ENCODE data around the gene CTBP2. TPM values are rescaled to one million over a fixed set of nuclear protein-coding genes. Genes with fewer than 3 reads are reported as not detected.
A peak's percentile ranks its signal among the peaks of the same experiment; 100 is the strongest.

CTBP2 gene
- total RNA-seq, 4 donors from 2014 or later, result 92.4 to 136 (median 125) TPM

GRCh38 chr10:125158275-125158600 lies 2.1 kb downstream of the CTBP2 start:
- Histone ChIP-seq H3K9me3 (no peaks in the 10 kb centered on the region), H3K4me1 (peaks cover 49 to 54% of the 10 kb centered on the region in 2 donors), H3K4me3 (replicated peaks in 1 of 3) (peak overlapping the region in 2 of 3 donors; percentile 32 to 72), H3K27me3 (no peaks in the 10 kb centered on the region), H3K36me3 (no peaks in the 10 kb centered on the region), H3K27ac (peak overlapping the region; percentile 95 to 99 (median 98))
- TF ChIP-seq CTCF (IDR thresholded peaks at IDR 0.05) (no peak), POLR2A (IDR thresholded peaks at IDR 0.05) (no peak)
- WGBS, 2 donors, result 10 to 16% methylated on average over 7 of the region's 7 CpGs
- DNase-seq, result no peak
- intact Hi-C loops (cut with DNase I), result loop anchor here (10.0 kb wide), 1 partner anchor 73 kb away; no protein-coding TSS in a partner anchor

GRCh38 chr10:125157505-125157904 lies 2.9 kb downstream of the CTBP2 start:
- DNase-seq, result no peak
- 14 to 31% methylated on average over 3 of the region's 3 CpGs for WGBS, 2 donors

GRCh38 chr10:125156739-125157480 lies 3.5 kb downstream of the CTBP2 start:
- no peak for TF ChIP-seq CTCF (IDR thresholded peaks at IDR 0.05)
- TF ChIP-seq POLR2A (IDR thresholded peaks at IDR 0.05), result no peak
- Histone ChIP-seq H3K4me1 (peaks cover 60 to 63% of the 10 kb centered on the region in 2 donors), H3K27ac (peak overlapping the region; percentile 95 to 99 (median 98)), H3K9me3 (no peaks in the 10 kb centered on the region), H3K27me3 (no peaks in the 10 kb centered on the region), H3K36me3 (no peaks in the 10 kb centered on the region), H3K4me3 (replicated peaks in 1 of 3) (peak overlapping the region in 2 of 3 donors; percentile 32 to 72)
- intact Hi-C loops (cut with DNase I), result loop anchor here (10.0 kb wide), 1 partner anchor 72 kb away; no protein-coding TSS in a partner anchor
- 29 to 30% methylated on average over 13 of the region's 13 CpGs for WGBS, 2 donors
- no peak for DNase-seq

More at GRCh38 chr10:125157505-125157904, 2.9 kb downstream of the CTBP2 start:
- H3K27me3 ChIP-seq, result no peaks in the 10 kb centered on the region
- peaks cover 54 to 61% of the 10 kb centered on the region in 2 donors for H3K4me1 ChIP-seq
- TF ChIP-seq POLR2A (IDR thresholded peaks at IDR 0.05), result peak in 1 of 2 donors; percentile 52
- TF ChIP-seq CTCF (IDR thresholded peaks at IDR 0.05), result no peak
- peak overlapping the region in 2 of 3 donors; percentile 32 to 72 for H3K4me3 ChIP-seq (replicated peaks in 1 of 3)
- intact Hi-C loops (cut with DNase I), result loop anchor here (10.0 kb wide), 1 partner anchor 73 kb away; no protein-coding TSS in a partner anchor
- H3K27ac ChIP-seq, result peak overlapping the region; percentile 95 to 99 (median 98)
- H3K9me3 ChIP-seq, result no peaks in the 10 kb centered on the region
- H3K36me3 ChIP-seq, result no peaks in the 10 kb centered on the region

GRCh38 chr10:125156196-125156595 lies 4.2 kb downstream of the CTBP2 start:
- Histone ChIP-seq H3K27ac (peak overlapping the region; percentile 95 to 99 (median 98)), H3K4me3 (replicated peaks in 1 of 3) (no peak overlapping the region), H3K36me3 (no peaks in the 10 kb centered on the region), H3K4me1 (peaks cover 66 to 68% of the 10 kb centered on the region in 2 donors), H3K27me3 (no peaks in the 10 kb centered on the region), H3K9me3 (no peaks in the 10 kb centered on the region)
- DNase-seq, result no peak
- TF ChIP-seq POLR2A (IDR thresholded peaks at IDR 0.05), result no peak
- no peak for TF ChIP-seq CTCF (IDR thresholded peaks at IDR 0.05)
- intact Hi-C loops (cut with DNase I), result loop anchor here (10.0 kb wide), 1 partner anchor 71 kb away; no protein-coding TSS in a partner anchor
- 46 to 63% methylated on average over 3 of the region's 3 CpGs for WGBS, 2 donors

- Histone ChIP-seq H3K4me1 (peaks cover 72 to 79% of the 10 kb centered on the region in 2 donors), H3K27ac (peak overlapping the region; percentile 95 to 99 (median 98)), H3K36me3 (no peaks in the 10 kb centered on the region), H3K27me3 (no peaks in the 10 kb centered on the region), H3K9me3 (no peaks in the 10 kb centered on the region), H3K4me3 (replicated peaks in 1 of 3) (no peak overlapping the region)
- intact Hi-C loops (cut with DNase I), result loop anchor here (10.0 kb wide), 1 partner anchor 70 kb away; no protein-coding TSS in a partner anchor
- no peak for DNase-seq
- WGBS, 2 donors, result 16 to 23% methylated on average over 8 of the region's 8 CpGs
- TF ChIP-seq POLR2A (IDR thresholded peaks at IDR 0.05), result no peak
- TF ChIP-seq CTCF (IDR thresholded peaks at IDR 0.05), result no peak
Measured at GRCh38 chr10:125155101-125155500, 5.3 kb downstream of the CTBP2 start.

Measured in thyroid gland (tissue), 4 donors.